Stimulated activated CD4-positive, alpha-beta T cell treated with anti-CD3 and anti-CD28 coated beads, Interleukin-1b, Interleukin-23, amount 100 ng/mL, for 4 hours (primary cell): ENCODE data around the gene ZDHHC7.

Experiments used
- DNase-seq, 2 donors: peaks; one replicate each; pipeline ENCODE4 v3.0.0-alpha.2; 2020; ENCODE audit warnings: low read depth in 2 of 2

The ZDHHC7 gene

GRCh38 chr16:84993926-84994325 lies 17.4 kb downstream of the ZDHHC7 start:
- no peak for DNase-seq

- DNase-seq: no peak
Observed at GRCh38 chr16:84992717-84993075, 18.6 kb downstream of the ZDHHC7 start.

- DNase-seq: no peak
Observed at GRCh38 chr16:84990782-84991181, 20.6 kb downstream of the ZDHHC7 start.

- DNase-seq: no peak
Observed at GRCh38 chr16:84989749-84990620, 21.4 kb downstream of the ZDHHC7 start.

GRCh38 chr16:84988328-84989080 lies 22.8 kb downstream of the ZDHHC7 start:
- no peak for DNase-seq

GRCh38 chr16:84986879-84987278 lies 24.5 kb downstream of the ZDHHC7 start:
- no peak for DNase-seq

- peak; percentile 21 to 38 for DNase-seq
Observed at GRCh38 chr16:84986102-84986501, 25.2 kb downstream of the ZDHHC7 start.

GRCh38 chr16:84985079-84986065 lies 26.0 kb downstream of the ZDHHC7 start:
- DNase-seq: no peak

- no peak for DNase-seq
Observed at GRCh38 chr16:84982434-84982833, 28.9 kb downstream of the ZDHHC7 start.

- no peak for DNase-seq
Observed at GRCh38 chr16:84979516-84979915, 31.8 kb downstream of the ZDHHC7 start.

GRCh38 chr16:84976644-84977400 lies 34.5 kb downstream of the ZDHHC7 start:
- DNase-seq: no peak

- DNase-seq: no peak
Observed at GRCh38 chr16:84975522-84975921, 35.8 kb downstream of the ZDHHC7 start.

- no peak for DNase-seq
Observed at GRCh38 chr16:84975066-84975465, 36.3 kb downstream of the ZDHHC7 start.

- no peak for DNase-seq
Observed at GRCh38 chr16:84973776-84974523, 37.4 kb downstream of the ZDHHC7 start.

- no peak for DNase-seq
Observed at GRCh38 chr16:84973236-84973635, 38.1 kb downstream of the ZDHHC7 start.

- peak; percentile 71 to 72 for DNase-seq
Observed at GRCh38 chr16:84970447-84971127, 40.7 kb downstream of the ZDHHC7 start.

GRCh38 chr16:84967828-84968227 lies 43.5 kb downstream of the ZDHHC7 start:
- DNase-seq: no peak

GRCh38 chr16:84965428-84966415 lies 45.6 kb downstream of the ZDHHC7 start:
- no peak for DNase-seq
